Left hindlimb (tissue), 1 donor: Measurements from ENCODE around the gene EXOC4.
"Not testable (repeated sequence)": the region's sequence is repeated elsewhere in the genome, so short reads cannot be mapped to it uniquely, and the experiment has no call there.

Experiments used
- DNase-seq: peaks from one replicate; pipeline ENCODE4 v3.0.0-alpha.2; 2018

The EXOC4 gene

DNA sequence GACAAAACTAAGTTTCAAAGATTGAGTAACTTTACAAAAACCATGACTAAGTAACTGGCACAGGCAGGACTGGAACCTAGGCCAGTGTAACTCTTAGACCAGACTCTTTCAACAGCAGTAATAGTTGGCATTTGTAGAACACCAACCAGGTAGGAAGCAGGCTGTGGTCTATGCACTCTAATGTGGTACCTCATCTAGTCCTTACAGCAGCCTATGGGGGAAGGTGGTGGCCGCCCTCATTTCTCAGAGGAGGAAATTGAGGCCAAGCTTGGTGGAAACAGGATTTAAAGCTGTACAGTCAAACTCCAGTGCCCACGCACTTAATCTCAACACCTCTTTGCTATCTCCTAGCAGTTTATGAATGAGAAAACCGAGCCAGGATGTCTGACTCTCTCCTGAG lies 708.8 kb downstream of the EXOC4 start:
- no peak for DNase-seq

DNA sequence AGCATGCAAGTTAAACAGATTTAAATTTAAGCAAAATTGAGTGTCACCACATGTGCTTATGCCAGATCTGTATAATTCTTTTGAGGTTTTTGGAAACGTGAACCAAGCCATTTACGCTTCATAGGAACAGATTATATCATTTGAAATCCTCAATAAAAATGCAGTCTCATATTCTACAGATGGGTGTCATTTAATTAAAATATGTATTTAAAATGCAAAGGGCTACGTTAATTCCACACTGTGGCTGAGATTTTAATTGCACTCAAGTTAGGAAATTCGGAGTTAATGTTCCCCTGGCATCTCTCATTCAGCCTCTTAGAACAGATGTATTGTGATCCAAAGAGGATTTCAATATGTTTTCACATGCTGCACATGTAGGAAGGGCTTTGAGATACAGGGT lies 709.8 kb downstream of the EXOC4 start:
- DNase-seq, result no peak

DNA sequence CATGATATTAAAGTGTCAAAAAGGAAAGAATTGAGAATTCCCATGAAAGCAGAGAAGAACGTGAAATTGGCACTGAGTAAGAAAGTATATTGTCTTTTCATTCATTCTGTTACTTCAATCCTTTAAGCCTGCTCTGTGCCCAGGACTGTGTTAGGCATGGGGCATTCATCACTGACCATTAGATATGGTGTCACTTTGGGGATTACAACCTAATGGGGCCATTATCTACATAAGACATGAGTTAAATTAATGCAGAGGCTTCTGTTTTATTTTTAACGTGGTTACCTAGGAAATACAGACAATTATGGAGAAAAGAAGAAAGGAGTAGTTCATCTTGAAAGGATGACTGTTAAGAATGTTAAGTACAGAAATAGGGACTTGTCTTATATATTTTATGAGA lies 710.8 kb downstream of the EXOC4 start:
- DNase-seq, result no peak

GRCh38 chr7:133971625-133972024 lies 718.7 kb downstream of the EXOC4 start:
- DNase-seq, result no peak

DNA sequence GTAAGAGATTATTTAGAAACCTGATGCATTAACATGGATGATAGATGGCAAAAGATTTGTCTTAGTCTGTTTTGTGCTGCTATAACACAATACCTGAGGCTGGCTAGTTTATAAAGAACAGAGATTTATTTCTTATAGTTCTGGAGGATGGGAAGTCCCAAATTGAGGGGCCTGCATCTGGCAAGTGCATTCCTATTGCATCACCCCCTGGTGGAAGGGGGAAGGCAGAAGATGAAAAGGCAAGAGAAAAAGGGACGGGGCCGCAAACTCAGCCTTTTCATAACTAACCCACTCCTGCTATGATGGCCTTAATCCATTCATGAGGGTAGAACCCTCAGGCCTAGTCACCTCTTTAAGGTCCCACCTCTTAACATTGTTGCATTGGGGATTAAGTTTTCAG lies 720.8 kb downstream of the EXOC4 start:
- no peak for DNase-seq

DNA sequence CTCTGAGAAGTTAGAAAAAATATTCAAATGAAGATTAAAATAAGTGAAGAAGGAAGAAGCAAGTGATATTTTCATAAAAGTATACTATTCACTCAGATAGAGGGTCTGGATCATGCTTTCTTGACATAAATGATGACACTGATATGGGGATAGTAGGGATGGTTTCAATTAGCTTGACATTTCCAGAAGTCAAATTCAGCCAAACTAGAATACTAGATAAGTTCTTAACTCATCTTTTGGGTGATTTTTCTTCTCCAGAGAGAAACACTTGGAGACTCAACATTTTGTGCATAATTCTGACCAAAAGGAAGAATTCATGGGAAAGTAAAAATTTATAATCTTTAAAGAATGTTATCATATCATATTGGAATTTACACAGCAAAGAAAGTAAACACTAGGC lies 722.3 kb downstream of the EXOC4 start:
- DNase-seq, result no peak

- no peak for DNase-seq
Measured at GRCh38 chr7:133976140-133976539, 723.3 kb downstream of the EXOC4 start.

GRCh38 chr7:133977409-133978274 lies 724.8 kb downstream of the EXOC4 start:
- no peak for DNase-seq

DNA sequence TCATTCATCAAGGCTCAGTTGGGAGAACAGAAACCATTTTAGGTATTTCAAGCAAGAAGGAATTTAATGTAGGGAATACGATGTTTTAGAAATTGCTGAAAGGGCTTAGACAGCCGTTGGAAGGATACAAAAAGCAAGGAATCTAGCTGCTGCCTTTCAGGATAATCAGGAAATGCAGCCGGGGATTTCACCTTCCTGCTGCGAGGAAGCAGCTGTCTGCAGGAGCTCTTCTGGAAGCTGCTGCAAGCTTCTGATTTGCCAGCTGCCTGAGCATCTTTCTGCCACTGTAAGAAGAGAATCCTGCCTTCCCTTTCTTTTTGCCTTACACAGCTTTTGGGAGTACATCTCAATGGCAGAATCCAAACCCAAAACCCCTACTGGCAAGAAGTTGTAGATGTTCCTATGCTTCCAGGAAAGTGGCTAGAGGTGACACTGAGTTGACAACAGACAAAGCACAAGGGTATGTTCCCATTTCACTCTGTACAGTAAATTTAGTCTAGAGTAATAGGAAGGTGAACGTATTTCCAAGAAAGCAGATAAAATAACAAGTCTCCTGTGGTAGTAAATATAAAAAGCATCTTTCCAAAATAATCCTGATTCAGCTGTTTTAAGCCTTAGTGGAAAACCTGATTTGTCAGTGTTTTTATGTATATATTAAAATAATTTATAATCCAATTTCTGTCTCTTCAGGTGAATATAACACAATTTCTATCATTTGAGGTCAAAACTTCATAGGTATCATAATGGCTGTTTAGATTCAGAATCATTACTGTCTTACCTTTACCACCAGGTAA lies 725.8 kb downstream of the EXOC4 start:
- no peak for DNase-seq

DNA sequence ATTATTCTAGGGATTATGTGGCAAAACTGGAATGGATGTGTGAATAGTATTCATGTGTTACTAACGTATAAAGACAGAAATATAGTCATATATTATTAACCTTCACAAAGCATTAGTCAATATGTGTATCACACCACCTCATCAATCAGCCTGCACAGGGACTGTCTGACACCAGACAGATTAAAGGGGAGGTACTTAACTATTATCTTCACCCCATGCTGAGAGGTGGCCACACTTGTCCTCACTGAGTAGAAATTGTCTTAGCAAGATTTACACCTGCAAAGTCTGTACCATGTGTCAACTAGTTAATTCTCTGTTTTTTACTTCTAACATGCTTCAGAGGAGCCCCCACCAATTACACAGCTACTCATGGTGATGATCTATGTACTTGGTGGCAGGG lies 727.9 kb downstream of the EXOC4 start:
- no peak for DNase-seq

- DNase-seq, result no peak
Measured at GRCh38 chr7:133983685-133984419, 731.0 kb downstream of the EXOC4 start.

DNA sequence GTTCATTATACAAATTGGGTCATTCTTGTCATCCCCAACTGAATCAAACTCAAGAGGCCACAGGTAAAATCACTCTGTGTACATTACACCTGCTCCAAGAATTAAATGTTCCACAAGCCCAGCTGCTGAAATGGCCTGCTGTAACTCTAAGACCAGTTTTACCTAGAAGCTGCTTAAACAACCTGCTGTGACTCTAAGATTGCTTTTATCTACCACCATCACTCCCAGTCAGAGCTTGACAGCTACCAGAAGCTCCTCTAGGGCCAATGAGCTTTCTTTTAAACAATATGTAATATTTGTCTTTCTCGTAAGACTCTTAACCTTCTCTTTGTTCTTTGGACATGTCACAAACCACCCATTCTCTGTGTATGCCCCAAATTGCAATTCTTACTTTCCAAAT lies 732.4 kb downstream of the EXOC4 start:
- no peak for DNase-seq

GRCh38 chr7:133987582-133987981 lies 734.7 kb downstream of the EXOC4 start:
- no peak for DNase-seq

GRCh38 chr7:133993547-133993946 lies 740.7 kb downstream of the EXOC4 start:
- DNase-seq, result no peak

- DNase-seq, result not testable (repeated sequence)
Measured at GRCh38 chr7:133994100-133994499, 741.2 kb downstream of the EXOC4 start.

- no peak for DNase-seq
Measured at GRCh38 chr7:133997463-133997862, 744.6 kb downstream of the EXOC4 start.

DNA sequence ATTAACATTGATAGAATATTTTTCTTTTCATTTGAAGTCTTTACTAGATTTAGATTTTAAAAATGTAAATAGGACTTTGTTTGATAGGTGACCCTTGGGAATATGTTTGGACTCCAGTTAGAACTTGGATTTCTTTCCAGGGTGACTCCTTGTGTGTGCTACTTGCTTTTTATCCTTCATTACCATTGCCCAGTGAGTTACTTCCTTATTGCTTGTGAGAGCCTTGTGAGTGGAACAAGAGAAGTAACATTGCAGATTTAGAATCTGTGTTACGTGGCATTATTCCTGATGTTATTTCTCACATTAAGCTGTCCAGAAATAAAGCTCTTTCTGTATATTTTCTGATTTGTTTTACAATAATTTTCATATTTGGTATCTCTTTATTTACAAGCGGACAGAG lies 746.3 kb downstream of the EXOC4 start:
- no peak for DNase-seq

GRCh38 chr7:134004829-134005505 lies 752.1 kb downstream of the EXOC4 start:
- DNase-seq, result no peak

DNA sequence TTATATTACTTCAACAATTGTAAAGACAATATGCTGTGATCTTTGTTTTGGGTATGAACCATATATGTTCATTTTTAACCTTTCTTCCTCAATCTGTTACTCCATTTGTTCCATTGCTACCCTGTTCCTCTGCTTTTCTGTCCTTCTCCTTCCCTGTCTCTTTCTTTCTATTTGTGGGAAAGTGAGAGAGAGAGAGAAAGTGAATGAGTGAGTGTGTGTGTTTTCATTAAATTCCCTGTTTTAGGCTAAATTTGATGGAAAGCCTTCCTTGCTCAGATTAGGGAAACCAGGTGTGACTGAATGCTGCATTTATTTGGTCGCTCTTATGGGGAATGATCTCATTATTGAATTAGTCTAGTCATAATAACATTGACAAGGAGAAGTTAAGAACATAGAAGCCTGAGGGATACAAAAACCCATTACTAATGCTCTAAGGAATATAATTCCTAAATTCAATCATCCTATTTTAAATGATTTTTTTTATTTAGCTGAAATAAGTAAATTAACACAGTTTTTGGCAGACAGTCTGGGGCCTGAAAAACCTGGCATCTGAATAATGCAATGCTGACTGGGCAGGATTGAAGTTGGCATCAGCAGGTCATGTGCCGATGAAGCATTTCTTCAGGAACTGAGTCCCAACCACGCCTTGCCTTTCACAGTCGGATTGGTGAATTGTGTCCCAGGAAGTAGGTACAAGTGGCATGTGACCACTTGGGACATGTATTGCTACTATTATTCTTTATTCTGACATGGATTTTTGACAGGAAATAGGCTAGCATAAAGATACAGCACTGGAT lies 756.6 kb downstream of the EXOC4 start:
- no peak for DNase-seq

DNA sequence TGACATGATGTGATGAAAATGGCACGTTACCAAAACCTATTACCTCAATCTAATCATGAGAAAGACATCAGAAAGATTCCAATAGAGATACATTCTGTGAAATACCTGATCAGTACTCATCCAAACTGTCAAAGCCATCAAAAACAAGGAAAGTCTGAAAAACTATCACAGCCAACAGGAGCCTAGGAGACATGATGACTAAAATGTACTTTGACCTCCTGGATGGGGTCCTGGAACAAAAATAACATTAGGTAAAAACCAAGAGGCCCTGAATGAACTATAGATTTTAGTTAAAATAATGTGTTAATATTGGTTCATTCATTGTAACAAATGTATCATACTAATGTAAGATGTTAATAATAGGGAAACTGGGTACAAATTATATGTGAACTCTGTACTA lies 760.4 kb downstream of the EXOC4 start:
- DNase-seq, result no peak

GRCh38 chr7:134014935-134015334 lies 762.1 kb downstream of the EXOC4 start:
- DNase-seq, result no peak
